NCI-H187 treated with DMSO at 0.1 percent for 48 hours (cell line): Measurements from ENCODE around the gene TXNRD1.
"Not testable (repeated sequence)": the region's sequence is repeated elsewhere in the genome, so short reads cannot be mapped to it uniquely, and the experiment has no call there.

Experiments used
- DNase-seq: peaks from one replicate; lab custom pipeline; 2025; lab: John Stamatoyannopoulos, UW

Gene TXNRD1

DNA sequence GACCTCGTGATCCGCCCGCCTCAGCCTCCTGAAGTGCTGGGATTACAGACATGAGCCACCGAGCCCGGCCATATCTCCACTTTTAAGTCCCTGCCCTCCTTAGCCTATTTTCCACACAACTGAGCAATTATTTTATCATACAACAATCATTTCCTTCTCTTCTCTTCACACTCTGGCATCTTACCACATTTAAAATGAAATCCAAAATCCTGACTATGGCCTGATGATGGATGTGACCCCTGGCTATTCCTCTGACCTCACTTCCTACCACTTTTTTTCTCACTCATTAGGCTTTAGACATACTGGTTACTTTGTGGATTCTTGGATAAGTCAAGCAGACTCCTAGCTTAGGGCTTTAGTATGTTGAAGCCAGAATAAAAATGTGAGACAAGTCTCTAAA lies 66.1 kb downstream of the TXNRD1 start:
- DNase-seq = no peak

DNA sequence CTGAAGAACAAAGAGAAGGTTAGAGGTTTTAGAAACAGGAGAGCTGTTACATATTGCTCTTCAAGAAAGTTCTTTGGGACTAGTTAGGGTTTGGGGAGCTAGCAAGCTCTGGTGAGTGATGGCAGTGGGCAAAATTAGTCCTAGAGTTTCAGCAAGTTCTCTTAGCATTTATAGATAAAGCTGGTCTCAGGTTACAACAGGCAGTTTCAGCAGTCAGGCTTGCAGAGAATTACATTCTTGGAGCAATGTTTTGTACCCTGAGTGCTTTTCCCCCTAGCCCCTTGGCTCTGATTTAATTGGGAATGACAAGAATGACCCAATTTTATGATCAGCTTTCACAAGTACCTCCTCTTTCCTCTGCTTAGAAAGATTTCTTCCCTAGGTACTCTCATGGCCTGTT lies 66.5 kb downstream of the TXNRD1 start:
- DNase-seq = no peak

GRCh38 chr12:104285740-104286515 lies 70.3 kb downstream of the TXNRD1 start:
- DNase-seq = peak; percentile 30

DNA sequence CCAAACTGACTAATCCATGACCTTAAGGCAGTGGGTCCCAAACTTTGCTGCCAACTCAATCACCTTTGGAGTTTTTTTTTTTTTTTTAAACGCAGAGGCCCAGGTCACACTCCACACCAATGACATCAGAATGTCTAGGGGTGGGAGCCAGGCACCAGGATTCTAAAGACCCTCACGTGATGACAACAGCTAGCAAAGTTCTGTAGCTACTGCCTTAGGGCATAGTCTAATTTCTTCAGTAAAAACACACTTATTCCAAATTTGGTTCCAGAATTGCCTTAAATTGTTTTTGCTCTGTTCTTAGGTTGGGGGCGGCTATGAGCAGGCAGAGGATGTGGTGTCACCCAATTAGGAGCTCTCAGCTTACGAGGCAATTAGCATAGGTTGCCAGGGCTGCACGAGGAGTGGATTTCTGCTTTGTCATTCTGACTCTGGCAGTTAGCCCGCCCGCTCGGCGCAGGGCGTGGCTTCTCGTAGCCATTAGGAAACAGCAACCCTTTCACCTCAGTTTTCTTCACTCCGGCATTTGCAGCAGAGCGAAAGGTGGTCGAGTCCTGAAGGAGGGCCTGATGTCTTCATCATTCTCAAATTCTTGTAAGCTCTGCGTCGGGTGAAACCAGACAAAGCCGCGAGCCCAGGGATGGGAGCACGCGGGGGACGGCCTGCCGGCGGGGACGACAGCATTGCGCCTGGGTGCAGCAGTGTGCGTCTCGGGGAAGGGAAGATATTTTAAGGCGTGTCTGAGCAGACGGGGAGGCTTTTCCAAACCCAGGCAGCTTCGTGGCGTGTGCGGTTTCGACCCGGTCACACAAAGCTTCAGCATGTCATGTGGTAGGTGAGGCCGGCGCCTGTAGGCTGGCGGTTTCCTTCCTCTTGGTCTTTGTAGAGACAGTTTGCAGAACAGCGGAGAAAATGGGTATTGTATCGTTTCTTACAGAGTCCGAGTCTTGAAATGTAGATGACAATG lies 71.2 kb downstream of the TXNRD1 start:
- DNase-seq = peak; percentile 79

- DNase-seq = peak; percentile 73
Measured at GRCh38 chr12:104288635-104289274, 73.2 kb downstream of the TXNRD1 start.

GRCh38 chr12:104290320-104290719 lies 74.7 kb downstream of the TXNRD1 start:
- no peak for DNase-seq

GRCh38 chr12:104290855-104291254 lies 75.3 kb downstream of the TXNRD1 start:
- no peak for DNase-seq

DNA sequence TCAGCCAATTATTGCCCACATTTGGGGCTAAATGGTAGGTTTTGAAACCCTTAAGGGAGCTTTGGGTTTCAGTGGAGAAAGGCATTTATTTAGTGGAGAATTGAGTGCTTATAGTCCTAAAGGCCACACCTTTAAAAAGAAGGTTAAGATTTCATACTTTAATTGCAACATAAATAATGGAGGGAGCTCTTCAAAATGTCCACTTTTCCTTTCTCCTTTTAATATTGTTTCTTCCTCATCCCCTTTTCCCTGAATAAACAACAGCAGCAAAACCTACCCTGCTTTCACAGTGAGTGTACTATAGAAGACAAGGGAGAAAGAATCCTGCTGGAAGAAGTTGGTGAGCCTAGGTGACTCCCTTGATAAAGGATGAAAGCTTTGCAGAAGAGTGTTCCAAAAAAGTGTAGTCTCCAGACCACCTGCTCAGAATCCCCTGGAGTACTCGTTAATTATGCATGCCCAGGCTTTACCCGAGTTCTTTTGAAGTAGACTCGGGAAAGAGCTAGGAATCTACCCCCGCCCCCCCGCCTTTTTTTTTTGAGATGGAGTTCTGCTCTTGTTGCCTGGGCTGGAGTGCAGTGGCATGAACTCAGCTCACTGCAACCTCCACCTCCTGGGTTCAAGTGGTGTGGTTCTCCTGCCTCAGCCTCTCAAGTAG lies 76.4 kb downstream of the TXNRD1 start:
- no peak for DNase-seq

GRCh38 chr12:104292872-104293794 lies 77.6 kb downstream of the TXNRD1 start:
- no peak for DNase-seq

DNA sequence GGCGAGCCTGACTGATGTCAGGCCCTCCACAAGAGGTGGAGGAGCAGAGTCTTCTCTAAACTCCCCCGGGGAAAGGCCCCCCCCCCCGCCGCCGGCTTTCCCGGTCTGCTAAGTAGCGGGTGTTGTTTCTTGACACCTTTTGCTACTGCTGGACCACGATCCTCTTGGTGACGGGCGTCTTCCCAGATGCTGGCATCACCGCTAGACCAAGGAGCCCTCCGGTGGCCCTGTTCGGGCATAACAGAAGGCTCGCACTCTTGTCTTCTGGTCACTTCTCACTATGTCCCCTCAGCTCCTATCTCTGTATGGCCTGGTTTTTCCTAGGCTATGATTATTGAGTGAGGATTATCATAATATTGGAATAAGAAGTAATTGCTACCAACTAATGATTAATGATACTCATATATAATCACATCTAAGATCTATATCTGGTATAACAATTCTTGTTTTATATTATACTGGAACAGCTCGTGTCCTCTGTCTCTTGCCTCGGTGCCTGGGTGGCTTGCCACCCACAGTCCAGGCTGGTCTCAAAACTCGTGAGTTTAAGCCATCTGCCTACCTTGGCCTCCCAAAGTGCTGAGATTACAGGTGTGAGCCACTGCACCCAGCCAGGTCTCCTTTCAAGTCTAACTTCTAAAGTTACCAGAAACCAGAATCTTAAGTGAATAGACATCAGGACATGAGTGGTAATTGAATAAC lies 78.7 kb downstream of the TXNRD1 start:
- DNase-seq = not testable (repeated sequence)

GRCh38 chr12:104294927-104295668 lies 79.5 kb downstream of the TXNRD1 start:
- no peak for DNase-seq

GRCh38 chr12:104295954-104296353 lies 80.4 kb downstream of the TXNRD1 start:
- DNase-seq = no peak

DNA sequence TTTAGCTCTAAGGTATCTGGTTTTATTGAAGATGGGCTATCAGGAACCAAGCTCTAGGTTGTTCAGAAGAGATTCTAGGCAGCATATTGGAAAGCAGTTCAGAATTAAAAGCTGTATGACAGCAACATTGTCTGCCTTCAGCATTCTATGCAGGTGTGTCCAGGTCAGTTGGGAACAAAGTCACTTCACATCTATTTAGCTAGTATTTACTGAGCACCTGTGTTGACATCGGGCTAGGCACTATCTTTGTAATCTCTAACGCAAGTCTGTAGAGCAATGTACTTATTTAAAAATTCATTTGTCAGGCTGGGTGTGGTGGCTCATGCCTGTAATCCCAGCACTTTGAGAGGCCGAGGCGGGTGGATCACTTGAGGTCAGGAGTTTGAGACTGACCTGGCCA lies 81.1 kb downstream of the TXNRD1 start:
- DNase-seq = no peak

GRCh38 chr12:104297477-104298113 lies 82.0 kb downstream of the TXNRD1 start:
- DNase-seq = no peak

DNA sequence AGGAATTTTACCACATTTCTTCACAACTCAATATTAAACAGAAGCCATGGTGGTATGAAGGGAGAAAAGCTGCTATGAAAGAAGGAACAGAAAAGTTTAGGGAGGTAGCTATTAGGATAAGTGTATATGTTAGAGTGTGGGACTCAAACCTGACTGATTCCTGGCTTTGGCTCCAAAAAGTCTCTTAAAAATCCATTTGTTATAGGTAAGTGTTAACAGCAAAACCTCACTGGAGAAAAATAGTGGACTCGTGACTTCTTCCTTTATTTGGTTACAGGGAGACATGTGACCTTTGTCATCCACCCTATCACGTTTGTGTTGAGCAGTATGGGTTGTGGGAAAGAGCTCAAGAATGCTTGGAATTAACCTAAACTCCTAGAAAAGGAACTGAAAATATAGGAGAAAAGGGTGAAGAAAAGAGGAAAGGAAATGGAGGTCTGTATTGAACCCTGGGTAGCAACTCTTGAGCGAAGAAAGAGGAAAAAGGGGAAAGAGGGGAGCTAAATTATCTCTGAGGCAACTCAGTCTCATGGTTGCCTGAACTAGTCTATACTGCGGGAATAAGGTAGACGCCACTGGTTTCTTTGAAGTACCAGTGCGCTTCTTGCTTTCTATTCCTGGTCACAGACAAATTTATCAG lies 84.4 kb downstream of the TXNRD1 start:
- no peak for DNase-seq

- no peak for DNase-seq
Measured at GRCh38 chr12:104303538-104304151, 88.1 kb downstream of the TXNRD1 start, which contains the start of gene EID3. EID3 (plus strand) TSS chr12:104303739; CDS start chr12:104303935, 196 bp downstream.

DNA sequence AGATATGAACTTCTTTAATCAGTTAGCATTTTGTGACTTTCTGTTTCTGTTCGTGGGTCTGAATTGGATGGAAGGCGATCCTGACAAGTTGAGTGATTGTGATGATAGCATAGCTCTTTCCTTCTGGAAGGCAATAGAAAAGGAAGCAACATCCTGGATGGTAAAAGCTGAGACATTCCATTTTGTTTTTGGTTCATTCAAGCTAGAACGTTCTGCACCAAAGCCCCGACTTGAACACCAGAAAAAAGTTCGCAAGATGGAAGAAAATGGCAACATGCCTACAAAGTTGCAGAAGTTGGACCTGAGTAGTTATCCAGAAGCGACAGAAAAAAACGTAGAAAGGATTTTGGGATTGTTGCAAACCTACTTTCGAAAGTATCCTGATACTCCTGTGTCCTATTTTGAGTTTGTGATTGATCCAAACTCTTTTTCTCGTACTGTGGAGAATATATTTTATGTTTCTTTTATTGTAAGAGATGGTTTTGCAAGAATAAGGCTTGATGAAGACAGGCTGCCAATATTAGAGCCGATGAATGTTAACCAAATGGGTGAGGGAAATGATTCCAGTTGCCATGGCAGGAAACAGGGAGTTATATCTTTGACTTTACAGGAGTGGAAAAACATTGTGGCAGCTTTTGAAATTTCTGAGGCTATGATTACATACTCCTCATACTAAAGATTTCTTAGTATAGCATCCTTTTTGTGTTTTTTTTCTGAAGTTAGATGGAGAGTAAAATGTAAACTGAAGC lies 88.9 kb downstream of the TXNRD1 start:
- DNase-seq = no peak
